Activated T-cell treated with anti-CD3 and anti-CD28 coated beads, Interleukin-2, amount 50 U/mL, for 72 hours (primary cell): ENCODE results near the gene PPFIBP1. TPM values are rescaled to one million over a fixed set of nuclear protein-coding genes. Genes with fewer than 3 reads are reported as not detected.
A peak's percentile ranks its signal among the peaks of the same experiment; 100 is the strongest.
"Not testable (repeated sequence)": the region's sequence is repeated elsewhere in the genome, so short reads cannot be mapped to it uniquely, and the experiment has no call there.

Experiments used
- ATAC-seq, 2 donors: fragments of 150-1000 bp; cut with Tn5 transposase; replicated peaks in 1 of 2; 2 replicates each; pipeline ENCODE4 v1.10.0; 2021; ENCODE audit warnings: moderate library complexity in 2 of 2, mild to moderate bottlenecking in 1 of 2
- DNase-seq, 2 donors: peaks; one replicate each; pipeline ENCODE4 v3.0.0; 2021 to 2022; ENCODE audit warnings: mixed read lengths in 1 of 2
- H3K27ac Mint-ChIP-seq: one replicate; pipeline ENCODE4 v1.8.0; 2022; ENCODE audit warnings: mild to moderate bottlenecking, moderate library complexity, mixed read lengths
- H3K27me3 Mint-ChIP-seq: one replicate; pipeline ENCODE4 v1.8.0; 2022; ENCODE audit warnings: low read depth, mixed read lengths
- H3K36me3 Mint-ChIP-seq, 2 donors: one replicate each; pipeline ENCODE4 v1.8.0; 2022; ENCODE audit warnings: mixed read lengths in 2 of 2, mild to moderate bottlenecking in 1 of 2; ENCODE audit not compliant: insufficient read depth in 2 of 2
- H3K4me1 Mint-ChIP-seq: one replicate; pipeline ENCODE4 v1.8.0; 2022; ENCODE audit warnings: low read depth, mixed read lengths
- H3K4me3 Mint-ChIP-seq, 2 donors: one replicate each; pipeline ENCODE4 v1.8.0; 2022; ENCODE audit warnings: mild to moderate bottlenecking in 2 of 2, mixed read lengths in 2 of 2, moderate library complexity in 2 of 2
- H3K9me3 Mint-ChIP-seq, 2 donors: one replicate each; pipeline ENCODE4 v1.8.0; 2022; ENCODE audit warnings: mixed read lengths in 2 of 2
- total RNA-seq, 2 donors: library from RNA; stranded (reverse); gene quantifications; one replicate each; pipeline ENCODE4 v1.2.3, GENCODE V29; 2022

The PPFIBP1 gene
- total RNA-seq, 2 donors from 2014 or later: 7.5 to 8.1 TPM

DNA sequence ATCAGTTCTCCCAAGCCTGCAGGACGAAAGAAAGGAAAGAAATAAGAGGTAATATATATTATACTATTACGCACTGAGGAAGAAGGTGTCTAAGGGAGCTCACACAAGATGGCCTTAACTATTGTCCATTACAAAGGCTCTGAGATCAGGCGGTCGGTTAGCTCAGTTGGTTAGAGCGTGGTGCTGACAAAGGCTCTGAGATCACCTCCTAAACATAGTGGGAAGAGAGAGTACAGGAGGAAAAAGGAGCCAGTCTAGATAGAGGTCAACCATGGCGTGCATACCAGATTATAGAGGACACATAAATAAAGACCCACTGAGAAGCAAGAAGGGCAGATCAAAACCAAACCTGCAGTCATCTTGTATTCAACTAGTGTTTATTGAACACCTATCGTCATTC is 118.9 kb downstream of the PPFIBP1 start:
- not testable (repeated sequence) for H3K4me1 Mint-ChIP-seq, H3K9me3 Mint-ChIP-seq, H3K27me3 Mint-ChIP-seq, H3K4me3 Mint-ChIP-seq, ATAC-seq, DNase-seq, H3K36me3 Mint-ChIP-seq, H3K27ac Mint-ChIP-seq

- Mint-ChIP-seq H3K4me3 (no peak overlapping the region), H3K27me3 (peaks cover 6% of the 10 kb centered on the region), H3K9me3 (no peaks in the 10 kb centered on the region), H3K27ac (no peak overlapping the region), H3K4me1 (no peaks in the 10 kb centered on the region), H3K36me3 (no peaks in the 10 kb centered on the region)
- ATAC-seq (no peak), DNase-seq (no peak)
These were observed 120.3 kb downstream of the PPFIBP1 start for GRCh38 chr12:27644158-27644845.

DNA sequence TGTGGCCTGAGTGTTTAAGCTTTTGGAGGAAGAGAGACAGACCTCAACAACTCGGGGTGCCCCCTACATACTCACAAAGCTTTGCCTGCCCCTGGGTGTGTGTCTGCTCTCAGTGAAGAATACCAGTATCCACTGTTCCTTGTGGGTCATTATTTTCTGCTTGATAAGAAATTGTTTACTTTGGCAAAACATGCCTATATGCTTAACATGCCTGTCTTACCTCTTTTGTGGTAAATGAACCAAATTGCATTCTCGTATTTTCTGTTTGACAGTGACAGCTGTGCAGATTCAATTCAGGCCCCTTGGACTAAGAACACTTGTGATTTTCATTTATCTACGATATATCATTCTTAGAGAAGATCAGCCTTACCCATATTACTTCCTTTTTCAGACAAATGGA is 121.7 kb downstream of the PPFIBP1 start:
- no peak for ATAC-seq
- Mint-ChIP-seq H3K27me3 (no peaks in the 10 kb centered on the region), H3K27ac (no peak overlapping the region), H3K9me3 (no peaks in the 10 kb centered on the region), H3K36me3 (no peaks in the 10 kb centered on the region), H3K4me3 (no peak overlapping the region), H3K4me1 (no peaks in the 10 kb centered on the region)
- no peak for DNase-seq

- no peaks in the 10 kb centered on the region for H3K9me3 Mint-ChIP-seq
- no peaks in the 10 kb centered on the region for H3K36me3 Mint-ChIP-seq
- no peak for DNase-seq
- no peak for ATAC-seq
- no peak overlapping the region for H3K4me3 Mint-ChIP-seq
- no peaks in the 10 kb centered on the region for H3K27me3 Mint-ChIP-seq
- H3K27ac Mint-ChIP-seq: no peak overlapping the region
- H3K4me1 Mint-ChIP-seq: no peaks in the 10 kb centered on the region
These were observed 122.1 kb downstream of the PPFIBP1 start for GRCh38 chr12:27646149-27646548.

- Mint-ChIP-seq H3K27ac (no peak overlapping the region), H3K27me3 (no peaks in the 10 kb centered on the region), H3K4me3 (no peak overlapping the region), H3K4me1 (peaks cover 5% of the 10 kb centered on the region), H3K36me3 (no peaks in the 10 kb centered on the region), H3K9me3 (no peaks in the 10 kb centered on the region)
- DNase-seq: no peak
- no peak for ATAC-seq
These were observed 126.0 kb downstream of the PPFIBP1 start for GRCh38 chr12:27650011-27650410.

GRCh38 chr12:27651201-27651600 is 127.2 kb downstream of the PPFIBP1 start:
- no peak overlapping the region for H3K27ac Mint-ChIP-seq
- no peak overlapping the region for H3K4me3 Mint-ChIP-seq
- peaks cover 5% of the 10 kb centered on the region for H3K4me1 Mint-ChIP-seq
- no peak for ATAC-seq
- no peaks in the 10 kb centered on the region for H3K9me3 Mint-ChIP-seq
- no peak for DNase-seq
- no peaks in the 10 kb centered on the region for H3K27me3 Mint-ChIP-seq
- H3K36me3 Mint-ChIP-seq: no peaks in the 10 kb centered on the region

DNA sequence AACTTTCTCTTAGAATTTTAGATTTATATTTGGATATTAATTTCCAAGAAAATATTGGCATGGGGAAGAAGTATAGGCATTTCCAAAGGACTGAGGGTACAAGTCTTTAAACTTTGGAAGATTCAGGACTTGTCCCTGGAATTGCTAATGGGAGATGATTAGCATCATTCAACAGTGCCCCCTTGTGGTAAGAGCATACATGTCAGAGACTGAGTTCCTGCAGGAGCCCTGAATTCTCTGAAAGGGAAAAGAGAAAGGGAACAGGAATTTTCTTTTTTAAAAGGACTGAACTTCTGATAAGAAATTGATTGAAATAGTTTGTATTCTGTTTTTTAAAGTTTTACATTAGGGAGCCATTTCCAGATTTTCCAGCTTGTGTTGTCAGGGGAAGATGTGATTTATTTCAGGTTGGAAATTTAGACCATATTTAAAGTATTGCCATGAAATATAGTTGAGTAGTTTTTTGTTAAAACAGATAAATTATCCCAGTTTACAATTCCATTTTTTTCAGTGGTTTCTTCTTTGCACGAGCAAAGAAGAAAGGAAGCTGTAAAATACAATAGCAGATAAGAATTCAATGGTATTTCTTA is 128.3 kb downstream of the PPFIBP1 start:
- no peak for ATAC-seq
- H3K27ac Mint-ChIP-seq: peak overlapping the region; percentile 65
- no peak overlapping the region for H3K4me3 Mint-ChIP-seq
- DNase-seq: peak; percentile 44 to 50
- H3K9me3 Mint-ChIP-seq: no peaks in the 10 kb centered on the region
- H3K27me3 Mint-ChIP-seq: no peaks in the 10 kb centered on the region
- H3K4me1 Mint-ChIP-seq: peaks cover 5% of the 10 kb centered on the region
- no peaks in the 10 kb centered on the region for H3K36me3 Mint-ChIP-seq

- ATAC-seq (no peak), DNase-seq (no peak)
- Mint-ChIP-seq H3K9me3 (no peaks in the 10 kb centered on the region), H3K27me3 (no peaks in the 10 kb centered on the region), H3K4me1 (peaks cover 5% of the 10 kb centered on the region), H3K4me3 (no peak overlapping the region), H3K36me3 (no peaks in the 10 kb centered on the region), H3K27ac (no peak overlapping the region)
These were observed 129.7 kb downstream of the PPFIBP1 start for GRCh38 chr12:27653661-27654060.

GRCh38 chr12:27655476-27655875 is 131.5 kb downstream of the PPFIBP1 start:
- not testable (repeated sequence) for H3K36me3 Mint-ChIP-seq, H3K27ac Mint-ChIP-seq, H3K9me3 Mint-ChIP-seq, H3K4me3 Mint-ChIP-seq, DNase-seq, H3K4me1 Mint-ChIP-seq, ATAC-seq, H3K27me3 Mint-ChIP-seq

DNA sequence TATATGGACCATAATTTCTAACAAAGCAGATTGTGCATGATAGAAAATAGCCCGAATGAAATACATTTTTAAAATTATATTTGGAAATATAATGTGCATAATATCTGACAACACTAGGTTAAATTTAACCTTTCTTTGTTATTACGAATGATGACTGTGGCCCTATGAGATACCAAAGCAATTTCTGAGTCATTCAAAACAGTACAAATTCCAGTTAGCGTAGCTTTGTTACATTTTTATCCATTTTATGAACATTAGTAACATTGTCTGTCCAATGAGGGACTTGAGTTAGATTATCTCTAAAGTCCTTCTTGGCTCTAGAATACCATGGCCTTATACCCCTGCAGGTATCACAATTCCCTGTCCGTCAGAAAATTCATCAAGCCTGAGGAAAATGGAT is 133.3 kb downstream of the PPFIBP1 start:
- no peak for DNase-seq
- Mint-ChIP-seq H3K27ac (no peak overlapping the region), H3K9me3 (no peaks in the 10 kb centered on the region), H3K4me3 (no peak overlapping the region), H3K27me3 (no peaks in the 10 kb centered on the region), H3K4me1 (peaks cover 11% of the 10 kb centered on the region), H3K36me3 (peaks cover 0 to 2% of the 10 kb centered on the region in 2 donors)
- no peak for ATAC-seq

- Mint-ChIP-seq H3K27ac (no peak overlapping the region), H3K4me3 (no peak overlapping the region), H3K4me1 (peaks cover 6% of the 10 kb centered on the region), H3K9me3 (no peaks in the 10 kb centered on the region), H3K27me3 (no peaks in the 10 kb centered on the region), H3K36me3 (peaks cover 0 to 2% of the 10 kb centered on the region in 2 donors)
- ATAC-seq (no peak), DNase-seq (no peak)
These were observed 141.7 kb downstream of the PPFIBP1 start for GRCh38 chr12:27665704-27666103.

GRCh38 chr12:27666510-27666909 is 142.5 kb downstream of the PPFIBP1 start:
- Mint-ChIP-seq H3K36me3 (peaks cover 0 to 2% of the 10 kb centered on the region in 2 donors), H3K4me3 (no peak overlapping the region), H3K9me3 (no peaks in the 10 kb centered on the region), H3K27ac (no peak overlapping the region), H3K4me1 (peaks cover 3% of the 10 kb centered on the region), H3K27me3 (no peaks in the 10 kb centered on the region)
- no peak for DNase-seq
- ATAC-seq: no peak

DNA sequence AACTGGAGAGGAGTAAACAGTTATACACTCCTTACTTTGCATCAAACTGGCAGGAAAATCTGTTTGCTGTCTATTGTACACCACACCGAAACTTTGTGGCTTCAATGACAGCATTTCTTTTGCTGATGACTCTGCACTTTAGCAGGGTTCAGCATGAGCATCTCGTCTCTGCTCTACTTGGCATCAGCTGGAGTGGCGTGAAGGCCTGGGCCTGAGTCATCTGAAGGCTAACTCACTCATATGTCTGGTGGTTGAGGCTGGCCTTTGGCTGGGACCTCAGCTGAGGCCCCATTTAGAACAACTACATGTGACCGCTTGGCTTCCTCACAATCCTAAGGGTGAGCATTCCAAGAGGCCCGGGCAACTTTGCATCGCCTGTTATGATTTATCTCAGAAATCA is 143.5 kb downstream of the PPFIBP1 start:
- no peaks in the 10 kb centered on the region for H3K4me1 Mint-ChIP-seq
- ATAC-seq (peak; percentile 62 to 91), DNase-seq (peak in 1 of 2 donors; percentile 15)
- no peaks in the 10 kb centered on the region for H3K9me3 Mint-ChIP-seq
- no peak overlapping the region for H3K27ac Mint-ChIP-seq
- H3K27me3 Mint-ChIP-seq: no peaks in the 10 kb centered on the region
- H3K36me3 Mint-ChIP-seq: no peaks in the 10 kb centered on the region
- H3K4me3 Mint-ChIP-seq: no peak overlapping the region

GRCh38 chr12:27672051-27672450 is 148.0 kb downstream of the PPFIBP1 start:
- Mint-ChIP-seq H3K27ac (no peak overlapping the region), H3K4me1 (no peaks in the 10 kb centered on the region), H3K36me3 (no peaks in the 10 kb centered on the region), H3K27me3 (no peaks in the 10 kb centered on the region), H3K9me3 (no peaks in the 10 kb centered on the region), H3K4me3 (no peak overlapping the region)
- ATAC-seq (no peak), DNase-seq (no peak)
